GM18907 (cell line): ENCODE results near the gene BOK.

Experiments
- ATAC-seq: cut with Tn5 transposase; IDR thresholded peaks from one replicate; pipeline ENCODE4 v1.9.1; 2021; ENCODE audit warnings: mild to moderate bottlenecking, moderate library complexity; ENCODE audit not compliant: unreplicated experiment

The BOK gene

DNA sequence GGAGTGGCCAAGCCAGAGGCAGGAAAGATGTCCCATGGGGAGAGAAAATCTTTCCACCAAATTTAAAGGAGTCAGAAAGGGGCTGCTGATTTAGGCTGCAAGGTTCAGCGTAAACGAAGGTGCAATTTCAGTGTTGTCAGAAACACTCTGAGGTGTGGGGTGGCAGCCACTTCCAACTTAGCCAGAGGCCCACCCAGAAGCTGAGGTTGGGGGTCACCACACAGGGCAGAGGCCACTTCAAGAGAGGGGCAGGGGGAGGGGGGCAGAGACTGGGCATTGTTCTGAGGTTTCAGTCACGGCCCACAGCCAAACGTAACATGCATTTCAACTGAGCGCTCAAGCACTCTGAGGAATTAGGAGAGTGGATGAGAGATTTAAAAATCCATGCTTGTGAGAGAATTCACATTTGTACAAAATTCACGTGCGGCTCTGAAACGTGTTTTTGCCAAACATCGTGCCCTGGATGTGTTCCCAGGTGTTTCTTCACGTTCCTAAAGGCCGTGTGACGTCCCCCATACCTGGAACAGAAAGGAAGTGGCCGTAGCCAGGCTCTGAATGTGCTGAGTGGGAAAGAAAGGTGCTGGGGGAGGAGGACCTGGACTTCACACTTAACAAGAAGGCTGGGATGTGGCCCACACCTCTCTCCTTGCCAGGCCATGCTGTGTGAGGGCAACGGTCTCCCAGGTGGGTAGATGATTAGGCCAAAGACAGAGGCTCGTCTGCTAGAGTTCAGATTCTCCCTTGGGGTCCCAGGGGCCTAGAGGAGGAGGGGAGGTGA, 19.5 kb upstream of the BOK start:
- ATAC-seq: no peak

DNA sequence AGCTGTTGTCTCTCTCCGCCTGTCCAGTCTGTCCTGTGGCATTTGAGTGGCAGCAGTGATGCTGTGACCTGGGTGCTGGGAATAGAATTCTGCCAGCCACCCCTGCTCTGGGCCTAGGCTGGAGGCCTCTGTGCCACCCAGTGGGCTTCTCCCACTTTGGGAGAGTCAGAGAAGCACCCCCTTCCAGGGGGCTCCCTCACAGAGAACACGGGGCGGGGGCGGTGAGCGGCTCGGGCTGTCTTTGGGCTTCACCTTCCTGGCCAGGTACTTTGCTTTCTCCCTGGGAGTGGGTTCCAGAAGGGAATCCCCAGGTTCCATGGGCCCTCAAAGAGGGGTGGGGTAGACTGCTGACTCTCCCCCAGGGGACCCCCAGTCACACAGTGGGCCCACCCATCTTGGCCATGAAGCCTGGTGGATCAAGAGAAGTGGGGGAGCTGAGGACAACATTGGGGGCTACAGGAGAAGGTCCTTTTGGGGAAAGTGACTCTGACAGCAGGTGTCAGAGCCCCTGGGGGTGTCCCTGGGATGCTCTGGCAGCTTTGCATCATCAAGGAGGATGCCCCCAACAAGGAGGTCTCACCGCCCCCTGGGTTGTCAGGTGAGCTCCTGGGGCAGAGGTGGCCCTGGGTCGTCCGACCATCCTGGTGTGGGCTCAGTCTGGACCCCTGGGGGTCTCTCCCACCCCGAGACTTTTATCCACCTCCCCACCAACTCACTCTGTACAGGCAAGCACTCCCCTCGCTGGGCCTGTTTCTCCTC, 18.8 kb upstream of the BOK start:
- ATAC-seq: no peak

GRCh38 chr2:241540401-241540770, 18.2 kb upstream of the BOK start:
- no peak for ATAC-seq

DNA sequence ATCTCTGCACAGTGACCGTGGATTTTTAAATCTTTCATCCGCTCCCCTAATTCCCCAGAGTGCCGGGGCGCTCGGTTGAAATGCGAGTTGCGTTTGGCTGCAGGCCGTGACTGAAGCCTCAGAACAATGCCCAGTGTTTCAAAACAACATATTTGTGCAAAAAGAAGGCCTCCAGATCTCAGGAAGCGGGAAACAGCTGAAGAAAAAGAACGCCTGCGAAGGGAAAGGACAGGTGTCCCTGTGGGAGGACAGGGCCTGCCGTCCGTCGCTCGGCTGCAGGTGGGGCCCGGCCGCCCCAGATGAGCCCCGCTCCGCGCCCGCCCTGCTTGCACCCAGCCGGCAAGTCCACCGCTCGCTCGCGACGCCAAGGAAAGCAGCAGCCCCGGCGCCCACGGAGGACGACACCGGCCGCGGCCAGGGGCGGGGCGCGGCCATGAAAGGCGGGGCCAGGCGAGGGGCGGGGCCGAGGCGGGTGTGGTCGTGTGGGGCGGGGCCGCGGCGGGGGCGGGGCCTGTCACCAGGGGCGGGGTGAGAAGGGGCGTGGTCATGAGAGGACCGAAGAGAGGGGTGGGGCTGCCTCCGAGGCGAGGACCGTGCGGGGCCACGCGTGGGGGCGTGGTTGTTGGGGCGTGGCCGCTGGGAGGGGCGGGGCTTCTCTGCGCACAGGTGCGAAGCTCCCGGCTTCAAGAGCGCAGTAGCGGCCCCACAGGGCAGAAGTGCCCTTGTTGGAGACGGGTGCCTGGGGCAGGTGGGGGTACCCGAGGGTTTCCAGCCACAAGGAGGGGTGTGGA, 17.6 kb upstream of the BOK start:
- ATAC-seq: no peak

GRCh38 chr2:241541564-241542277, 16.8 kb upstream of the BOK start:
- no peak for ATAC-seq

DNA sequence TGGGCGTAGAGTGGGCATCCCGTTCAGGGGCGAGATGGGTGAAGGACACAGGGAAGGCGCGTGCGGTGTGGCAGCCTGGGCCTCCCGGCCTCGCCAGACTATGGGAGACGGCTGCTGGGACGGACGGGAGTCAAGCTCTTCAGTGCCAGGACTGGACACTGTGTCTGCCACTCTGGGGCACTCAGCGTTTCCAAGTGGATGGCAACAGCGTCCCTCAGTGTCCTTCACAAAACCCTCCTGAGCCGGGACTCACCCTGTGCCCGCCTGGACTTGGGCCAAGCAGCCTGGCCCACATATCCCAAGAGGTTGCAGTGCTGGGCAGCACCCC, 16.3 kb upstream of the BOK start:
- ATAC-seq: no peak

DNA sequence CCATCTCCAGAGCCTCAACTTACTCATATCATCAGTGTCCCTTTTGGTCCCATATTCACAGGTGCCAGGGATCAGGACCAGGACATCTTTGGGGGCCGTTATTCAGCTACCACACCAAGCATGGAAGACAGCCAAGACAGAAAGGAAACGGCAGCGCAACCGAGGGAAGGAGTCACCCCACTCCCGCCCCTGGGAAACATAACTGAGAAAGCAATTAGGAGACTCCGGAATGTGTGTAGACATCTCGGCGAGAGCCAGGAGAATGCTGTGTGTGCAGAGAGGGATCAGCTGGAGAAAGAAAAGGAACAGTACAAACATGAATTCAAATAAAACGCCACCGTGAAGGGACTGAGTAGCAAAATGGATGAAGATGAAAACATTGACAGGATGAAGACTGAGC, 13.4 kb upstream of the BOK start:
- no peak for ATAC-seq

GRCh38 chr2:241545523-241546473, 12.7 kb upstream of the BOK start:
- ATAC-seq: no peak

DNA sequence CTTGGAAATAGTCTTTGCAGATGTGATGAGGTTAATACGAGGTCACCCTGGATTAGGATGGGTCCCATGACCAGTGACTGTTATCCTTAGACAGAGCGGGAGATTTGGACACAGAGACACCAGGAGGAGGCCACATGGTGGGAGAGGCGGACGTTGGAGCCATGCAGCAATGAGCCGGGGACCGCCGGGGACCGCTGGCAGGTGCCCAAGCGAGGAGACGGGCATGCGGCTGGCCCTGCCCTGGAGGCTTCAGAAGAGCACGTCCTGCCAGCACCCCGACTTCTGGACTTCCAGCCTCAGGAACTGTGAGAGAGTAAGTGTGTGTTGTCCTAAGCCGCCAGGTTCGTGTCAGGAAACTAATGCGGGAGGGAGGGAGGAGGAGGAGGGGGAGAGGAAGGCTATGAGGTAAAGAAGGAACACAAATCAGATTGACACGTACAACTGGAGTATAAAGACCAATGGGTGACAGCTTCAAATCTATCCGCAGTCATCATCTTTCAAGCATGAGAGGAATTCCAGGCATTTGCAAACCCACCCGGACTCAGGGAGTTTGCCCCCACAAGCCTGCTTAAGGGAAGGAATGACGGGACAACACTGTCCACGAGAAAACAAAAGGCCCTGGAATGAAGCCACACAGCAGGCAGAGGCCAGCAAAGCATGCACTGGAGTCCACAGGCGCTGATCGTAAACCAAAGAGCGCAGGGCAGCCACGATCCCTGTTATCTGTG, 11.6 kb upstream of the BOK start:
- ATAC-seq: no peak

GRCh38 chr2:241547781-241548450, 10.6 kb upstream of the BOK start:
- ATAC-seq: no peak

DNA sequence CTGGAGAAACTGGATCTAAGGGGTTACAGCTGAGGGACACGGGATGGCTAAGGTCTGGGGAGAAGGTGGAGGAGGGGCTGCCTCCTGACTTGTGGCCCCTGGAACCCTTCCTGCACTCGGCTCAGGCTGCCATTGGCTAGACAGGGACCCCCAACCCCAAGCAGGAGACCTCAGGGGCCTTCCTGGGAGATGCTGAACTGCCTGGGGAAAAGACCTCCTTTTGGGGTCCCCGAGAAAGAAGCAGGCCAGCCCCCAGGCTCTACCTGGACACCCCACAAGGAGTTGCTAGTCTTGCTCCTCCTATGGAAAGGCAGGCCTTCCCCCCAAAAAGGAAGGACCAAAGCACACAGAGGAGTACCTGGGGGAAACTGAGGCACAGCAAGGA, 10.1 kb upstream of the BOK start:
- no peak for ATAC-seq

DNA sequence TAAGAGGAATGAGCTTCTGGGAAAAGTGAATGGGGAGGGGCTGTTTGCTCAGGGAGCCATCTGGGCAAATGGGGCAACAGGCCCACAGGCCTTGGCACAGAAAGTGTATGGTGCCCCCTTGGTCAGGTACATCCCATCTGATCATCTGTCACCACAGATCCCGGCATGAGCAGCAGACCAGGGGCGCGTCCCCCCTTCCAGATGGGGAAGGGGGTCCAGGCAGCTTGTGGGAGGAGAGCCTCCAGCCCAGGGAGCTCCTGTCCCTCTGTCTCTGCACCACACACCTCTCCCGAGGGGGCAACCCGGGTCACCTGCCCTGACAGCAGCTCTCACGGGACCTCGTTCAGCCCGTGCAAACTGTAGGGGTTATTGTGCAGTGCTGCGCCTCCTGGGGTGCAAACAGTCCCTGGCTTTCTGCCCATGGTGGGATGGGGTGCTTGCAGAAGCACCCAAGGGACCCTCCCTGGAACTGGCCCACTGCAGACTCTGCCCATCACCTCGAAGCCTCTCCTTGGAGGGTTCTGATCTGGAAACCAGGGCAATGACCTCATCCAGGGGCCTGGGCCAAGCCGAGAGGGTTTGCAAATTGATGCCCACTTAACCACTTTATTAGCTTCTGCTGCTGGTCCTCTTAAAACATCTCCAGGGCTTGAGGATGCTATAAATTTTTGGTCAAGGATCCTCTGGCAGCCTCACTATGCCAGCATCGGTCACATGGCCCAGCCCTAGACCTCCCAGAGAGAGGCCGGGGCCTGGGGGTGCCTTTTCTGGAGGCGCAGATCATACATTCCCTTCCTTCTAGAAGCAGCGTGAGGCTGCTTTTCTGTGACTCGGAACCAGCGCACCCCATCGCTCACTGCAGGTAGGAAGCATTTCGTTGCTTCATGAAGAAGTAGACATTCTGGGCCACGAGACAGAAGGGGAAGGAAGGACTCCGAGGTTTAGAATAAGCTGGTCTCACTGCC, 7.6 kb upstream of the BOK start:
- ATAC-seq: no peak

DNA sequence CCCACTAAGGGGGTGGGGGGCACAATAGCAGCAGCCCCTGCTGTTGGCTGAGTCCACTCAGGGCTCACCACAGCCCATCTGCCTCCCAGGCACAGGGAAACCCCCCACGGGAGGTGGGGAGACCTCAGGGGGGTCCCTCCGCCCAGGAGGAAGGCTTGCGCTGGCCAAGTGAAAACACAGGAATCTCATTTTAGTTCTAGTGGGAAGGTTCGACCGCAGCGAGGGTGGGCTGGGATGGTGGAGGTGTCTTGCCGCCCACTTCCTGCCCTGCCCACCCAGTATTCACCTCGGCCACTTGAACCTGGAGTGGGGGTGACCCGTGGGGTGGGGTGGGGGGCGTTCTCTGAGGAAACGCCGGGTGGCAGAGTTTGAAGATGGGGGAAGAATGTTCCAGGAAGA, 6.9 kb upstream of the BOK start:
- no peak for ATAC-seq

GRCh38 chr2:241551998-241552737, 6.4 kb upstream of the BOK start:
- no peak for ATAC-seq

DNA sequence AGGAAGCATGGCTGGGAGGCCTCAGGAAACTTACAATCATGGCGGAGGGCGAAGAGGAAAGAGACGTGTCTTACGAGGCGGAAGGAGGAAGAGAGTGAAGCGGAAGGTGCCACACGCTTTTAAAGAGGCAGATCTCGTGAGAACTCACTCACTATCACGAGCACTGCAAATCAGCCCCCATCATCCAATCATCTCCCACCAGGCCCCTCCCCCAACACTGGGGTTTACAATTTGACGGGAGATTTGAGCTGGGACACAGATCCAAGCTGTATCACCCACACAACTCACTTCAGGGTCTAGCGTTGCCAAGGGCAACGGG, 5.1 kb upstream of the BOK start:
- ATAC-seq: no peak

GRCh38 chr2:241553981-241554380, 4.6 kb upstream of the BOK start:
- ATAC-seq: no peak

DNA sequence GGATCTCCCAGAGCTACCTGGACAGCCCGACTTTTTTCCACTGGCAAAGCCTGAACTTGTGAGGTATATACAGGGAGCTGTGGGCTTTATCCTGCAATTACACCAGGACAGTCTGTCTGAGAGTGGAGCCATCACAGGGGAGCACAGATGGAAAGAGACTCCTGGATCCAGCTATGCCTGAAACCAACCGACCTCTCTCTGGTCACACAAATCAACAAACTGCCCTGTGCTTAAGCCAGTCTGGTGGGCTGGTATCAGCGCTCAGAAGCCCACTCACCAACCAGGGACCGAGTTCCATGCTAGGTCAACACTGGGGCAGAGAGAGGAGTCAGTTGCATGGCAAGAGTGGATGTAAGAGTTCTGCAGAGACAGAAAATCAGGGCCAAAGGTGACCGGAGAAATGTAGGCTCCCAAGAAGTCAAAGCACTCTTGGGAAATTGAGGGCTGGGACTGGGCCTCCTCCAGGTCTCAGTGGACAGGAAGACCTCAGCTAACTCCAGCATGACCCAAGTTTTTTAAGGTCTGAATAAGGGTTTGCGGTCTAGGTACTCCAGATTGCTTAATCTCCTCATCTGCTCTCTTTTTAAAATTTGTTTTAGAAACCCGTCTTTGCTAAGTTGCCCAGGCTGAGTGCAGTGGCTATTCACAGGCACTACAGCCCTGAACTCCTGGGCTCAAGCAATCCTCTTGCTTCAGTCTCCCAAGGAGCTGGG, 3.8 kb upstream of the BOK start:
- no peak for ATAC-seq
